Cardiac septum (tissue), 1 donor: ENCODE results near the gene POF1B. TPM values are rescaled to one million over a fixed set of nuclear protein-coding genes. Genes with fewer than 3 reads are reported as not detected.
"Not testable (repeated sequence)": the region's sequence is repeated elsewhere in the genome, so short reads cannot be mapped to it uniquely, and the experiment has no call there.

Source experiments
- DNase-seq: peaks from one replicate; pipeline ENCODE4 v3.0.0-alpha.2; 2020; ENCODE audit warnings: low spot score
- intact Hi-C: fragments of 100-400 bp; cut with DNase I; formaldehyde crosslinking; loops from one replicate; pipeline ENCODE4 v1.14.0; 2022
- long read RNA-seq: library from polyadenylated mRNA; unstranded; transcript quantifications from one replicate; pipeline ENCODE4 v2.0.0, GENCODE V29; 2021
- total RNA-seq: library from RNA; stranded (reverse); fragmentation: NEBNext Ultra II Directional; extraction: Animal tissue kit (Norgen Biotek cat#: 25700); gene quantifications from one replicate; pipeline ENCODE4 v1.2.1, GENCODE V29; 2021
- donor health status: DM: no; HTN: no; CAD: no.

Gene POF1B, protein sequence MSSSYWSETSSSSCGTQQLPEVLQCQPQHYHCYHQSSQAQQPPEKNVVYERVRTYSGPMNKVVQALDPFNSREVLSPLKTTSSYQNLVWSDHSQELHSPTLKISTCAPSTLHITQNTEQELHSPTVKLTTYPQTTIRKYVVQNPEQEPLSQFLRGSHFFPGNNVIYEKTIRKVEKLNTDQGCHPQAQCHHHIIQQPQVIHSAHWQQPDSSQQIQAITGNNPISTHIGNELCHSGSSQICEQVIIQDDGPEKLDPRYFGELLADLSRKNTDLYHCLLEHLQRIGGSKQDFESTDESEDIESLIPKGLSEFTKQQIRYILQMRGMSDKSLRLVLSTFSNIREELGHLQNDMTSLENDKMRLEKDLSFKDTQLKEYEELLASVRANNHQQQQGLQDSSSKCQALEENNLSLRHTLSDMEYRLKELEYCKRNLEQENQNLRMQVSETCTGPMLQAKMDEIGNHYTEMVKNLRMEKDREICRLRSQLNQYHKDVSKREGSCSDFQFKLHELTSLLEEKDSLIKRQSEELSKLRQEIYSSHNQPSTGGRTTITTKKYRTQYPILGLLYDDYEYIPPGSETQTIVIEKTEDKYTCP
- 3.7 TPM for total RNA-seq
- long read RNA-seq, partial matches to known transcripts = 2 of 4 reads
- long read RNA-seq, other reads (novel, unspliced or antisense) = 0 of 4 reads

DNA sequence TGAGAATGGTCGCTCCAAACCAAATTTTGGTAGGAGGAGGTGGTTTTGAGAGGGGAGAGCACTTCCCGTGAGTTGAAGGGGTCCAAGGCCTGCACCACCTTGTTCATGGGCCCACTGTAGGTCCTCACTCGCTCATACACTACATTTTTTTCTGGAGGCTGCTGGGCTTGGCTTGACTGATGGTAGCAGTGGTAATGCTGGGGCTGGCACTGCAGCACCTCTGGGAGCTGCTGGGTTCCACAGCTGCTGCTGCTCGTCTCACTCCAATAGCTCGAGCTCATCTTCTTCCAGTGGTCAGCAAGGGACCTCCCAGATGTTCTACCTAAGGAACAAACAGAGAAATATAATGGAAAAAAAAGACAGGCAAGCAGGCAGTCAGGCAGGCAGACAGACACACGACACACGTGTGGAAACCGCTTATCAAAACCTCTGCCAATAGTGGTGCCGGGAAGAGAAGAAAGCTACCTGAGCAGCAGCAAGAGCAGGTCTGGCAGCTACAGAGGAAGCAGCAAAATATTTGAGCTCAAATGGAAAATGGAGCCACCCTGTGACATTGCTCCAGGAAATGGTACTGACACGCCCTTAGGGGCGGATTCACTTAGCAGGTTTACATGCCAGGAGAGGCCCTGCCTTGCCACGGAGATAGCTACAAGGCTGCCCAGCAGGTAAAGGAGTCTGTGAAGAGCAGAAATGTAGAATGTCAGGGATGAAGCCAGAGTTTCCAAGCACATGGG lies at the start of gene POF1B:
Gene POF1B, minus strand, starts transcription at position 492 of the 734 bp plus-strand sequence. Its CDS starts 211 bp downstream, at position 281.
- intact Hi-C loops = no loop called here
- no peak for DNase-seq

DNA sequence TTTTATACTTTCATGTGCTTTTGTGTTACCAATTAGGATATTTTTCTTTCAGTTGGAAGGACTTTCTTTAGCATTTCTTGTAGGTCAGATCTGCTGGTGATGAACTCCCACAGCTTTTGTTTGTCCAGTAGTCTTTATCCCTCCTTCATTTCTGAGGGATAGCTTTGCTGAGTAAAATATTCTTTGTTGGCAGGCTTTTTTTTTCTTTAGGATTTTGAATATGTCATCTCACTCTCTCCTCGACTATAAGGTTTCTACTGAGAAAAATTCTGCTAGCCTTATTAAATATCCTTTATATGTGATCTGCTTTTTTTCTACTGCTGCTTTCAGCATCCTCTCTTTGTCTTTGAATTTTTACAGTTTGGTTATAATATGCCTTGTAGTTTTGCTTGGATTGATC lies 49.6 kb upstream of the POF1B start:
- DNase-seq = no peak
- intact Hi-C loops = no loop called here

DNA sequence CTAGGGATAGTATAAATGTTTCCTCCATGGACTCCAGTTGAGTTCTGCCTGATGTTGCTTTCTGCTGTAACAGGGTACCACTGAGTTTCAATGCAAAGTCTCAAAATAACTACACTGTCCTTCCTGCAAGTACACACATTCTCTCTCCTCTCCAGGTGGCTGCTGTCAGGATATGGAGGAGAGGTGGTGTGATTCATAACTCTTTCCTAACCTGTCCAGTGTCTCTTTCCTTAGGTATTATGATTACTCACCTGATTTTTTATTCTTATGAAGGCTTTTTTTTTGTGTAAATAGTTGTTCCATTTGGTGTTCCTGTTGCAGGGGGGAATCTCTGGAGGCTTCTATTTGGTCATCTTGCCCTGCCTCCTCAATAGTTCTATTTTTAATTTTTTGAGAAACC lies 39.8 kb upstream of the POF1B start:
- intact Hi-C loops = no loop called here
- DNase-seq = no peak

DNA sequence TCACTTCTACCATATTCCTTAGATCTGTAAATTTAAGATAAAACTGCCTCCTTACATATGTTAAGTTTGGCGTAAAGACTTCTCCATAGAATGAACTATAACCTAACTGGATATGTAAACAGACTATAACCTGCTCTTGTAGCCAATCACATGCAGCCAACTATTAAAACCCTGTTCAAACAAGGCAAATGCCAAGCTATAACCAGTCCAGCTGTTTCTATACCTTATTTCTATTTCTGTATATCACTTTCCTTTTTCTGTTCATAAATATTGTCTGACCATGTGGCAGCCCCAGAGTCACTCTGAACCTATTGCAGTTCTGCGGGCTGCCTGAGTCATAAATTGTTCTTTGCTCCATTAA lies 12.4 kb upstream of the POF1B start:
- DNase-seq = no peak
- intact Hi-C loops = no loop called here

DNA sequence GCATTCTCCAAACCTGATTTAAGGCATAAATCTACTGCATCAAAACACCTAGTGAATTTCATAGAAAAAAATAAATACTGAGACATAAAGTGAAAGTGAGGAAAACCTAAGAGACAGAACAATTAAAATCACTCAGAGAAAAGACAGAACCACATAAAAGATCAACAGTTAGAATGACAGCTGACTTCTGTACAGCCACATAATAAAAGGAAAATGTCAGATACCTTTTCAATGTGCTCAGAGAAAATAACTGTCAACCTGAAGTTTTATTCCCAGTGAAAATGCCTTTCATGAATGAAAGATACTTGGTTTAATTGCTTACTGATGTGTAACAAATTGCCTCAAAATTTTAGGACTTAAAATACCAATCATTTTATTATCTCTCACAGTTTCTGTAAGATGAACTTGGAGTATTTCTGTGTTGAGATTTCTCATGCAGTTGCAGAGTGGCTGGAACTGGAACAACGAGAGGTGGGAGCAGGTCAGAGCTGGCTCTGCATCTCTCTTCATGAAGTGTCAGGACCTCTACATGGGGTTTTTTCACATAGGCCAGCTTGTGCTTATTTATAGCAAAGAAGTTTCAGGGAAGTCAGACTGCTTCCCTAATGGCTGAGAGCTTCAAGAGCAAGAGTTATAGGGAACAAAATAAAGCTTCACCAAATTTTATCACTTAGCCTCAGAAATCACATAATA lies 11.9 kb upstream of the POF1B start:
- intact Hi-C loops = no loop called here
- no peak for DNase-seq

DNA sequence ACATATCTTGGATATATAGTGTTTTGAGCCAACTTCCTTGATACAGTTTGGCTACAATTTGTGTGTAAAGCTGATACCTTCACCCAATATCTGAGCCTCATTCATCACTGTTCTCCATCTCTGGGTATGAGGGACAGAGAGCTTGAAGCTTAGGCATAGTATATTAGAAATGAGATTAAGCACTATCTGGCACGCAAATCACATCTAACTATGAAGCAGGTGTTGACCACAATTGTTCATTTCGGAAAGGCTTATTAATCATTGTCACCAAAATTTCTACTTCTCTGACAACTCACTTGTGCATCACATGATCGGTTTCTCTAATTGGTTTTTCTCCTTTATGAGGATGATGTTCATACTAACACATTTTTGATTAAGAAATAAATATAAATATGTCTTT lies 2.1 kb upstream of the POF1B start:
- intact Hi-C loops = no loop called here
- no peak for DNase-seq

DNA sequence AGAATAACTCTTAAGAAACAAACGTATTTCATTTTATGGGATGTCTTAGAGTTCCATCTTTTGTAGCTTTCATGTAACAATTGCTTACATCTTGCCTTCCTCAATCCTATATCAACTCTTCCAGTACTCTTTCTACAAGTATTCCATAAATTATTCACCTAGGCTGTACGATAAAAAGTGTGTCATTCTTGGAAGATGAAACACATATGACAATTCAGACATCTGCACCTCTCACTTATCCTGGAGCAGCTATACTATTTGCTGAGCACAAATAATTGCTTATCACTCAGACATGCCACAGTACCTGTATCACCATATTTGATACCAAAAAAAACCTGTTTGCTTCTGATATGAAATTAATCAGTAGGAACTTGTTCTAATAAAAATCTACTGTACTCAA lies 1.0 kb downstream of the POF1B start:
- DNase-seq = no peak
- intact Hi-C loops = no loop called here

DNA sequence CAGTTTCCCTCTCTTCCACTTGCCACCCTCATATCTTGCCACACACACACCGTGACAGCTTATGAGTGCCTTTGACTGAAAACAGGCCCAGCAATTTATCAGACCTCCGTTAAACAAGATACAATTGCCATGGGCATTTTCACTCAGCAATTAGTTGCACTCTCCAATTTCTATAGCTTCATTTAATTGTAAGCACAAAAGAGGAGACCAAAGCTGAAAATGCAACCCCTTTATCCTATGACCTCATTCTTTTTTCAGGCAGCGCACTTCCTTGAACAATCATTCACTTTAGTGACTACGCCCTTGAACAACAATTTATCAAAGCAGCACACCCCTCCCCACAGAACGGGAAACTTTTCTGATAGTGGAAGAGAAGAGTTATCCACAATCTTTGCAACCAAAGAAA lies 4.1 kb downstream of the POF1B start:
- DNase-seq = no peak
- intact Hi-C loops = no loop called here

DNA sequence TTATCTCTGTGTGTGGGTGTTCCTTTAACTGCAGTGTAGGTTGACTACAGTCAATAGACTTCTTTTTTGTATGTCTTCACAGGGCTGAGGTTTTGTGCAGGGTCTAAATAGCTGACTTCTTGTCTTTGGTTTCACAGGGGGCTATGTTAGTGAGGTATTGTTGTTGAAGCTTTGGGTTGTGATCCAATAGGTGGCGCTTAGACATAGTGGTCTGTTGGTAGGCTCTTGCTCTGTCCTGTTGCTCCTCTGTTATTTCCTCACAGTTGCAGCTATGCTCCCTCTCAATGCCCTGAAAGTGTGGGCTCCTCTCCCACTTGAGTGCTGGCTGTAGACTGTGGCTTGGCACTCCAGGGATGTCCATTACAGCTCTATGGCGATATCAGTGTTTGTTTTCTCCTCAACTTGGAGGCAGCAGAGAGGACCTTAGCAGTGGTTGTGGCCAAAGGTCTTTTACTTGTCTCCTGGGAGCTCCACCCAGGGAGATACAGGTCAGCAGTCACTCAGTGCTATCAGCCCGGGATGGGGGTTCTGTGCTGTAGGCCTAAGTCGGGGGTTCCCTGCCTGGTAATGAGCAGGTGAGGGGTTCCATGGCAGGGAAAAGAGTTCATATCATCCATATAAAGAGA lies 14.0 kb downstream of the POF1B start:
- intact Hi-C loops = no loop called here
- no peak for DNase-seq

DNA sequence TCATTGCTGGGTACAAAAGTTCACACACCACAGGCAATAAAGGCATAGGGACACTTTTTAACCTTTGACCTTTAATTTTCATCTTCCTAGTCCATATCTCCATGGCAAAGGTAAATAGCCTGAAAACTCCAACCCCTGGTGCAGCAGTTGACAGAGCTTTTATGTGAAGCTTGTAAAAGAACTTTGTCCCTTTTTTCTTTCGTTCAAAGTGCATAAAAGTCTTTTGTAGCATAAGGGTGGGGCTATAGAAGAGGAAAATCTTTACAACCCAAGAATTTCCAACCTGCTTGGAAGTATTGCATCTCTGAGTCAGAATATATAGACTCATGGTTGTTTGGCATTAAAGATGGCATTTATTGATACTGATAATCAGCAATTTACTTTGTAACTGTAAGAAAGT lies 20.4 kb downstream of the POF1B start:
- intact Hi-C loops = no loop called here
- no peak for DNase-seq

DNA sequence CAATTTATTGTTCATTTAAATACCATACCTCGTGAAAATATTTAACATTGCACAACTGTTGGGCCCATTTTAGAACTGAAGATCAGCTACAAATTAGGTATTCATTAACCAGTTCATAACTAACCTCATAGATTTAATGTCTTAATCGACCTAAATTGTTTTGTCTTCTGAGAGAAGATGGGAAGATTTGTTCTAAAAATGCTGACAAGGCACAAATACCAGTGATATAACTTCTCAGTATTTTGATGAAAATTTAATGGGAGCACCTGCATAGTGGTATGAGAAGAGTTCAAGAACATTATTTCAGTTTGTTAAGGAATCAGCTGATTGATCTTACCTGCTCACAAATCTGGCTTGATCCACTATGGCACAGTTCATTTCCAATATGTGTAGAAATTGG lies 33.9 kb downstream of the POF1B start:
- no peak for DNase-seq
- intact Hi-C loops = no loop called here

DNA sequence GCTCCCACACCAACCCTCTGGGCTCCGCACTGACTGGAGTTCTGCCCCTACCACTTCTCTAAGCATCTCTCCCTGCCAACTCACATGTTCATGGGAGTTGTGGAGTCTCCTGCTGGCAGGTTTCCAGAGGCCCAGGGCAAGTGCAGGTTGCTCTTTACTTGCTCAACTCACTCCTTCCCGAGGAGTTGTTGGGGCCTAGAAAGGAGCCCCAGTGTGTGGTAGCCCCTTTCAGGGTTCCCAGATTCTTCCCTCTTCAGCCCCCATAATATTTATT lies 52.5 kb downstream of the POF1B start:
- DNase-seq = no peak
- intact Hi-C loops = no loop called here

DNA sequence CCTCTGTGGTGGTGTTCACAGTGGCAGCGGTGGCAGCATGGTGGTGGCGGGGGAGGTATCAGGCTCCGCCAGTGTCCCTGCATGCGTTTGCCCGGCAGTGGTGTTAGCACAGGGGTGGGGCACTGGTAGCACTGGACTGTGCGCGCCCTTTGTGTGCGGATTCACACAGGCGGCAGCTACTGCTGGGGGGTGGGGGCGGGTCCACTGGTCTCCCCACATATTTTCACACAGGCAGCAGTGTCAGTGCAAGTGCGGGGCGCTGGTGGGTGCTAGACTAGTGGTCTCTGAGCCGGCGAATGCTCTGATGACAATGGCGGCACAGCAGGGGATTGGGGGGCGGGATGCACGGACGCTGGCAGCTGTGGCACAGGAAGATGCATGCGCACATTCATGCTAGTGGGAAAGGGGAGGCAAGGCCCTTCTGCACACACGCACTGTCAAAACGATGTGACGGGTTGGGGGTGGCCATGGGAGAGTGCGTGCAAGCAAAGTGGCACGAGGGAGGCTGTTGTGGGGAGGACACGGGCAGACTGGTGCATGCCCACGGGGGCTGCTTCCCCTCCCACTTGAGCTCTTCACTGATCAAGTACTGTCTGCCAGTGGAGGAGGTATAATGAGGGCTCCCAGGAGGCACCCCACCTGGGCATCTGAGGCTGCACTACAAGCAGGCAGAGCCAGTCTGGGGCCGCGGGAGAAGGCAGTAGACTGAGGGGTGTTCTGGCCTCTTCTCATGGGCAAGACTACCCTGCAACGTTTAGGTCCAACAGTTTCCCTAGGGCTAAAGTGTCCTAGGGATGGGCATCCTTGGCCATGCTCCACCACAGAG lies 53.0 kb downstream of the POF1B start:
- no peak for DNase-seq
- intact Hi-C loops = no loop called here

DNA sequence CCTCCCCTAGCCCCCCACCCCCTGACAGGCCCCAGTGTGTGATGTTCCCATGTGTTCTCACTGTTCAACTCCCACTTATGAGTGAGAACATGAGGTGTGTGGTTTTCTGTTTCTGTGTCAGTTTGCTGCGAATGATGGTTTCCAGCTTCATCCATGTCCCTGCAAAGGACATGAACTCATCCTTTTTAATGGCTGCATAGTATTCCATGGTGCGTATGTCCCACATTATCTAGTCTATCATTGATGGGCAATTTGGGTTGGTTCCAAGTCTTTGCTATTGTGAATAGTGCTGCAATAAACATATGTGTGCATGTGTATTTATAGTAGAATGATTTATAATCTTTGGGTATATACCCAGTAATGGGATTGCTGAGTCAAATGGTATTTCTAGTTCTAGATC lies 68.1 kb downstream of the POF1B start:
- DNase-seq, intact Hi-C loops: not testable (repeated sequence)

DNA sequence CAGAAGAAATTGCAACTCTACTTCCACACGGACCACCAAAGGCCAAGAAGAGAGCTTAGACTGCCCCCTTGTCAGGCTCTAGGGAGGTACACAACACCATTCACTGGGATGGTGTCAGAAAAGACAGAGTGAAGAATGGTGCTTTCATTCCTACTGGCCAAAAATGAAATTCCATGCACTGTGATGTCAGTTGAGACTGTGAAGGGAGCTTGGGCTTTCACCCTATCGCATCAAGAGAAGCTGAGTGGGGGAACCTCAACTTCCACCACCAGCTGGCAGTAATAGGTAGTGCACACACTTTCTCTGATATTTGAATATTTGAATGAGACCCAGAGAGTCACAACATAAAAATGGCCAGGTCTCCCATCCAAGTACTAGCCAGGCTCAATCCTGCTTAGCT lies 69.7 kb downstream of the POF1B start:
- intact Hi-C loops = no loop called here

DNA sequence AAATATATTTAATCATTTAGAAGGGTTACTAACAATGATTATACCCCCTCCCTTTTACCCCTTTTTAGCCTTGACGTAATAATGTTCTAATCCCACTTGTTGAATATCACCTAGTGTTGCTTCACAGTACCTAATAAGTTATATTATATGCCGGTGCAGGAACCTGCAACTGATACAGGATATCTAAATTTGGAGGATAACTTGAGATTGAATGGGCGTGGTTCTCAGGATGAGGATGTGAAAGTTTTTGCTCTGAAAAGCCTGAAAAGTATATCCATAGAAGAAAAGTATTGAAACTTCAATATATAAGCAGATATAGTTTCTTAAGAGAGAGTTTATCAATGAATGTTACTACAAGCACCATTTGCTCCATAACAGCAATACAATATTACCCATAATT lies 75.9 kb downstream of the POF1B start:
- intact Hi-C loops = no loop called here

More for the DNA sequence above, 69.7 kb downstream of the POF1B start:
- DNase-seq = no peak

DNA sequence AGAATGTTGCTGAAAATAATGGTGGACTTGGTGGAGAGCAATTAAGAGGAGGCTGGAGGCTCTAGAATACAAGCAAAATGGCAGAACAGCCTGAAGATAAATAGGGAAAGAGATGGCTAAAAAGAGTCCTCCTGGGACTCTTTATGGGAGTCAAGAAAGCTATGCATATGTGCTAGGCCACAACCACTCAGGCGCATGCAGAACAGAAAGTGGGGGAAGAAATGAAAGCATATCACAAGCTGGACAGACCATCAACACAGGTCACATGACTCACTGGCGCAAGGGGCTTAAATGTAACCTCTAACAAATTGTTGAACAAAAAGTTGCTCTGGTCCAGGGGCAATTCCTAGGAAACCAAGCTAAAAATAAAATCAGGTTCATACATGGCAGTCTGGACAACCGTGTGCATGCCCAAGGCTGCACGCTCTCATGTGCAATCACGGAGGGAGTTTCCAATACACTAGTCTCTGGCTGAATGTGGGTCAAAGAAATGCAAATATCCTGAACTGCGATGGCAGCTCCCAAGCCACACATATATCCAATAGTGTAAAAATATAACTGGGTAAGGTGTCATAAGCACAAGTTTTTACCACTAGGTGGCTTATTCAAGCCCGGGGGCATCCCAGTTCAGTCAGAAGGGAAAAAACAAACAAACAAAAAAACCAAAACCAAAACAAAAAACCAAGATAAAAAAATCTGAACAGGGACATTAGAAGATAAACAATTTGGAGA lies 90.3 kb downstream of the POF1B start:
- no peak for DNase-seq
- intact Hi-C loops = no loop called here

More for the DNA sequence above, 75.9 kb downstream of the POF1B start:
- DNase-seq = no peak

DNA sequence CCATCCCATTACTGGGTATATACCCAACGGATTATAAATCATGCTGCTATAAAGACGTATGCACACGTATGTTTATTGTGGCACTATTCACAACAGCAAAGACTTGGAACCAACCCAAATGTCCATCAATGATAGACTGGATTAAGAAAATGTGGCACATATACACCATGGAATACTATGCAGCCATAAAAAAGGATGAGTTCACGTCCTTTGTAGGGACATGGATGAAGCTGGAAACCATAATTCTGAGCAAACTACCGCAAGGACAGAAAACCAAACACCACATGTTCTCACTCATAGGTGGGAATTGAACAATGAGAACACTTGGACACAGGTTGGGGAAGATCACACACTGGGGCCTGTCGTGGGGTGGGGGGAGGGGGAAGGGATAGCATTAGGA lies 94.2 kb downstream of the POF1B start:
- DNase-seq = not testable (repeated sequence)

More for the DNA sequence above, 94.2 kb downstream of the POF1B start:
- intact Hi-C loops = not testable (repeated sequence)
